Germinal center (tissue), 1 donor: Measurements from ENCODE around the gene RERG.

Experiments used
- DNase-seq: peaks from one replicate; pipeline ENCODE4 v3.0.0; 2012; ENCODE audit warnings: mixed read lengths, low spot score

Gene RERG

GRCh38 chr12:15186597-15186996 lies 34.6 kb downstream of the RERG start:
- no peak for DNase-seq

- no peak for DNase-seq
Measured at GRCh38 chr12:15184484-15184883, 36.7 kb downstream of the RERG start.

- DNase-seq: no peak
Measured at GRCh38 chr12:15183821-15184220, 37.4 kb downstream of the RERG start.

- DNase-seq: no peak
Measured at GRCh38 chr12:15181017-15181683, 40.1 kb downstream of the RERG start.

- DNase-seq: no peak
Measured at GRCh38 chr12:15180325-15180724, 40.9 kb downstream of the RERG start.

GRCh38 chr12:15179672-15180071 lies 41.5 kb downstream of the RERG start:
- no peak for DNase-seq

- no peak for DNase-seq
Measured at GRCh38 chr12:15173142-15173541, 48.1 kb downstream of the RERG start.

GRCh38 chr12:15172060-15172822 lies 49.0 kb downstream of the RERG start:
- DNase-seq: no peak

GRCh38 chr12:15171012-15171655 lies 50.1 kb downstream of the RERG start:
- DNase-seq: no peak

GRCh38 chr12:15168026-15168678 lies 53.1 kb downstream of the RERG start:
- no peak for DNase-seq

GRCh38 chr12:15165012-15165659 lies 56.1 kb downstream of the RERG start:
- DNase-seq: no peak

GRCh38 chr12:15163030-15163976 lies 57.9 kb downstream of the RERG start:
- DNase-seq: no peak

GRCh38 chr12:15158083-15158482 lies 63.1 kb downstream of the RERG start:
- DNase-seq: no peak

GRCh38 chr12:15157269-15157671 lies 63.9 kb downstream of the RERG start:
- no peak for DNase-seq

GRCh38 chr12:15155271-15155670 lies 65.9 kb downstream of the RERG start:
- DNase-seq: no peak

- no peak for DNase-seq
Measured at GRCh38 chr12:15154103-15154502, 67.1 kb downstream of the RERG start.

GRCh38 chr12:15152868-15153267 lies 68.3 kb downstream of the RERG start:
- DNase-seq: no peak

- no peak for DNase-seq
Measured at GRCh38 chr12:15152456-15152855, 68.8 kb downstream of the RERG start.

- peak; percentile 2 for DNase-seq
Measured at GRCh38 chr12:15151161-15152091, 69.8 kb downstream of the RERG start.

GRCh38 chr12:15146585-15146984 lies 74.6 kb downstream of the RERG start:
- no peak for DNase-seq
